ENCODE measurements around the gene SLC38A4. TPM values are rescaled to one million over a fixed set of nuclear protein-coding genes. Genes with fewer than 3 reads are reported as not detected.

The SLC38A4 gene
- polyA plus RNA-seq, 1 of the 3 experiments (the other 2 are of a cell fraction) = 66.7 TPM

GRCh38 chr12:46794593-46795190 lies 31.1 kb downstream of the SLC38A4 start:
- Histone ChIP-seq H3K9ac (no peak overlapping the region), H3F3A (replicated peaks; ENCODE audit: insufficient read depth) (no peaks in the 10 kb centered on the region), H2AFZ (ENCODE audit: low read depth) (no peak overlapping the region), H3K27me3 (ENCODE audit: insufficient read depth) (no peaks in the 10 kb centered on the region), H3K9me2 (no peaks in the 10 kb centered on the region), H3K36me3 (replicated peaks in 1 of 2; ENCODE audit: control insufficient read depth in 1 of 2, insufficient read depth in 2 of 2, low read length in 1 of 2) (peaks cover 29 to 64% of the 10 kb centered on the region in 2 experiments), H3K79me2 (ENCODE audit: insufficient read depth) (peaks cover 4% of the 10 kb centered on the region; the same call in 1 of the 2 replicates), H3K4me3 (ENCODE audit: low read depth in 2 of 2, low read length in 1 of 2) (no peak overlapping the region), H3K9me3 (peaks cover 3% of the 10 kb centered on the region; the same call in 1 of the 2 replicates), H3K4me2 (no peak overlapping the region), H3K27ac (ENCODE audit: low read depth in 2 of 2, low read length in 1 of 2) (no peak overlapping the region), H3K4me1 (ENCODE audit: control insufficient read depth in 1 of 2, insufficient read depth in 2 of 2, low read depth in 1 of 2, low read length in 1 of 2) (no peaks in the 10 kb centered on the region), H4K20me1 (ENCODE audit: insufficient read depth) (no peaks in the 10 kb centered on the region)
- no peak for TF ChIP-seq REST (IDR thresholded peaks at IDR 0.05; ENCODE audit: low read depth, low read length)
- WGBS (ENCODE audit: low lambda C conversion rate) = 61% methylated on average over 1 of the region's 1 CpG
- DNase-seq = no peak
- ChIA-PET POLR2A (interaction anchor here (0.6 kb wide), 1 partner anchor 8 kb away, joined by 3 read pairs; no protein-coding TSS in a partner anchor), CTCF (interaction anchor here (0.7 kb wide), 1 partner anchor 574 kb away, joined by 3 read pairs; no protein-coding TSS in a partner anchor)

GRCh38 chr12:46792925-46793324 lies 32.9 kb downstream of the SLC38A4 start:
- Histone ChIP-seq H3K27me3 (ENCODE audit: insufficient read depth) (no peaks in the 10 kb centered on the region), H4K20me1 (ENCODE audit: insufficient read depth) (no peaks in the 10 kb centered on the region), H3K27ac (ENCODE audit: low read depth in 2 of 2, low read length in 1 of 2) (no peak overlapping the region), H3K9ac (no peak overlapping the region), H3K9me2 (no peaks in the 10 kb centered on the region), H3K4me1 (ENCODE audit: control insufficient read depth in 1 of 2, insufficient read depth in 2 of 2, low read depth in 1 of 2, low read length in 1 of 2) (peaks cover 0 to under 1% of the 10 kb centered on the region in 2 experiments; a peak in 2 of 4 replicates), H3K9me3 (peaks cover 3% of the 10 kb centered on the region; the same call in 1 of the 2 replicates), H2AFZ (ENCODE audit: low read depth) (no peak overlapping the region), H3K36me3 (replicated peaks in 1 of 2; ENCODE audit: control insufficient read depth in 1 of 2, insufficient read depth in 2 of 2, low read length in 1 of 2) (peaks cover 29 to 59% of the 10 kb centered on the region in 2 experiments), H3K4me3 (ENCODE audit: low read depth in 2 of 2, low read length in 1 of 2) (no peak overlapping the region), H3K79me2 (ENCODE audit: insufficient read depth) (no peaks in the 10 kb centered on the region), H3F3A (replicated peaks; ENCODE audit: insufficient read depth) (peaks cover 9% of the 10 kb centered on the region), H3K4me2 (no peak overlapping the region)
- no peak for DNase-seq
- 15% methylated on average over 3 of the region's 3 CpGs for WGBS (ENCODE audit: low lambda C conversion rate)
- POLR2A ChIA-PET = no interaction called here
- CTCF ChIA-PET = no interaction called here
- TF ChIP-seq TCF12 (IDR thresholded peaks at IDR 0.05) = no peak

GRCh38 chr12:46790066-46790465 lies 35.7 kb downstream of the SLC38A4 start:
- H3K9me3 ChIP-seq = no peaks in the 10 kb centered on the region; the same call in 1 of the 2 replicates
- no peak overlapping the region for H3K4me3 ChIP-seq (ENCODE audit: low read depth in 2 of 2, low read length in 1 of 2)
- H2AFZ ChIP-seq (ENCODE audit: low read depth) = no peak overlapping the region
- no peak for DNase-seq
- H3K9ac ChIP-seq = no peak overlapping the region
- no peaks in the 10 kb centered on the region for H3K27me3 ChIP-seq (ENCODE audit: insufficient read depth)
- H3F3A ChIP-seq (replicated peaks; ENCODE audit: insufficient read depth) = peaks cover 28% of the 10 kb centered on the region
- H3K4me1 ChIP-seq (ENCODE audit: control insufficient read depth in 1 of 2, insufficient read depth in 2 of 2, low read depth in 1 of 2, low read length in 1 of 2) = peaks cover 0 to 17% of the 10 kb centered on the region in 2 experiments; a peak in 3 of 4 replicates
- ChIA-PET POLR2A (no interaction called here), CTCF (interaction anchor here (1.2 kb wide), 1 partner anchor 17 kb away, joined by 3 read pairs; no protein-coding TSS in a partner anchor)
- peaks cover 40 to 50% of the 10 kb centered on the region in 2 experiments for H3K36me3 ChIP-seq (replicated peaks in 1 of 2; ENCODE audit: control insufficient read depth in 1 of 2, insufficient read depth in 2 of 2, low read length in 1 of 2)
- TF ChIP-seq EZH2phosphoT487 (IDR thresholded peaks at IDR 0.05; ENCODE audit: borderline replicate concordance, low read depth) = no peak
- TF ChIP-seq, protein P1, sequence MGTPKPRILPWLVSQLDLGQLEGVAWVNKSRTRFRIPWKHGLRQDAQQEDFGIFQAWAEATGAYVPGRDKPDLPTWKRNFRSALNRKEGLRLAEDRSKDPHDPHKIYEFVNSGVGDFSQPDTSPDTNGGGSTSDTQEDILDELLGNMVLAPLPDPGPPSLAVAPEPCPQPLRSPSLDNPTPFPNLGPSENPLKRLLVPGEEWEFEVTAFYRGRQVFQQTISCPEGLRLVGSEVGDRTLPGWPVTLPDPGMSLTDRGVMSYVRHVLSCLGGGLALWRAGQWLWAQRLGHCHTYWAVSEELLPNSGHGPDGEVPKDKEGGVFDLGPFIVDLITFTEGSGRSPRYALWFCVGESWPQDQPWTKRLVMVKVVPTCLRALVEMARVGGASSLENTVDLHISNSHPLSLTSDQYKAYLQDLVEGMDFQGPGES (IDR thresholded peaks at IDR 0.05; ENCODE audit: low read depth, low read length) = no peak
- no peak for TF ChIP-seq RAD21 (IDR thresholded peaks at IDR 0.05; ENCODE audit: low read length)
- H3K4me2 ChIP-seq = no peak overlapping the region
- no peak overlapping the region for H3K27ac ChIP-seq (ENCODE audit: low read depth in 2 of 2, low read length in 1 of 2)
- no peaks in the 10 kb centered on the region for H3K79me2 ChIP-seq (ENCODE audit: insufficient read depth)
- H4K20me1 ChIP-seq (ENCODE audit: insufficient read depth) = no peaks in the 10 kb centered on the region
- H3K9me2 ChIP-seq = no peaks in the 10 kb centered on the region
- 78% methylated on average over 1 of the region's 1 CpG for WGBS (ENCODE audit: low lambda C conversion rate)

Data from SK-N-SH (cell line).